Activated CD4-positive, alpha-beta T cell treated with anti-CD3 and anti-CD28 coated beads, Interleukin-2, amount 50 U/mL, for 16 hours (primary cell): ENCODE data around the gene ACTR2.
"Not testable (repeated sequence)": the region's sequence is repeated elsewhere in the genome, so short reads cannot be mapped to it uniquely, and the experiment has no call there.

Experiments
- DNase-seq: peaks from one replicate; pipeline ENCODE4 v3.0.0-alpha.2; 2020

ACTR2 gene

DNA sequence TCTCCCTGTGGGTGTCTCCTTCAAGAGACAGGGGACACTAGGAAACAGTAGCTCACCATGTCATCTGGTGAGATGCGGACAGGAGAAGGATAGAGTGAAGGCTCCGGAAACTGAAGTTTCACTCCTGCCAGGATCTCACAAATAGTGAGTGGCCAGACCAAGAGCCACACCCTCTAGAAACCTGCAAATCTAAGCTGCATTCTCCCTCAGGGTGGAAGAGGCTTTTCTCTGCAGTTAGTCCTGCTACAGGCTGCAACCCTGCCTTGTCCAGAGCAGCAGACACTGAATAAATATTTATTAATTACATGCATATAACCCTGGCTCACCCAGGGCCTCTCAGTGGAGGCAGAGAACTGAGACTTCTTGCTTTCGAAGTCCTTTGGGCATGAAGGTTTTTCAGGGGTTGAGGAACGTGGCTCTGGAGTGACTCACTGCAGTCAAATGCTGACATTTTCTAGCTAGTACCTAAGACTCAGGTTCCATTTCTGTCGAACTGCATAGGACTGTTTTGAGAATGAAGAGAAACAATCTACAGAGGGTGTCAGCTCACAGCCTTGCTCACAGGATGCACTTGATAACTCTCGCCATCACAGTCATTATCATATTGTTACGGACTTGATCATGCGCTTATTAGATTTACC, 87.3 kb downstream of the ACTR2 start:
- DNase-seq: no peak

DNA sequence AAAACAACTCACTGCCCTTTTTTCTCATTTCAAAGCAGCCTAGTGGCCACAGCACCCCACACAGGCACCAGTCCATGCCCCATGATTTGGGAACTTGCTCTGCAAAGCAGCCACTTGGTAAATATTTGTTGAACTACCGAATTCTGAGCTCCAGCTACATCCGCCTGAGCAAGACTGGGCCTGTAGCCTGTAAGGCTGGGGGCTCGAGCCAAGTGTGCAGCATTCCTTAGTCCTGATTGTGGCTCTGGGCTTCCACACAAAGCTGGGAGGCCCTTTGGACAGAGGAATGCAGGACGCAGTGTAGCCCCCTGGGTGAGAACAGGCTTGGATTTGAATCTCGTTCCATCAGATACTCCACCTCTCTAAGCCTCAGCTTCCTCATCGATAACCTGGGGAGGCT, 88.4 kb downstream of the ACTR2 start:
- no peak for DNase-seq

DNA sequence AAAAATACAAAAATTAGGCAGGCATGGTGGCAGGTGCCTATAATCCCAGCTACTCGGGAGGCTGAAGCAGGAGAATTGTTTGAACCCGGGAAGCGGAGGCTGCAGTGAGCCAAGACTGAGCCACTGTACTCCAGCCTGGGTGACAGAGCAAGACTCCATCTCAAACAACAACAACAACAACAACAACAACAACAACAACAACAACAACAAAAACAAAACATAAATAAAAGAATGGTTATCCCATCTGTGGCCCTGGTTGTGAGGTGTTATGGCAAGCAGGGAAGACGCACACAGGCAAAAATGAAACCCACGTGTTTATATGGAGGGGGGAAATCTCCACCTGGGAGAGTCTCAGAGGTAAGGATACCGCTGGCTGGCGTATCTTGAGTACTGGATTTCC, 89.7 kb downstream of the ACTR2 start:
- not testable (repeated sequence) for DNase-seq

DNA sequence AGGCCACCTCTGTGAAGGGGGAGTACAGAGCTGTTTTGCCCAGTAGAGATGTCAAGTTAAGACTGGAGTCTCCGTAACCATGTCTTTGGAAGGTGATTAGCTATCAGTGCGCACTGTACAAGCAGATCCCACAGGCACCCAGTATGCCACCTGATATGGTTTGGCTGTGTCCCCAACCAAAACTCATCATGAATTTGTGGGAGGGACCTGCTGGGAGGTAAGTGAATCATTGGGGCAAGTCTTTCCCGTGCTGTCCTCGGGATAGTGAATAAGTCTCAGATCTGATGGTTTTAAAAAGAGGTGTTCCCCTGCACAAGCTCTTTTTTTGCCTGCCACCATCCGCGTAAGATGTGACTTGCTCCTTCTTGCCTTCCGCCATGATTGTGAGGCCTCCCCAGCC, 90.2 kb downstream of the ACTR2 start:
- no peak for DNase-seq

DNA sequence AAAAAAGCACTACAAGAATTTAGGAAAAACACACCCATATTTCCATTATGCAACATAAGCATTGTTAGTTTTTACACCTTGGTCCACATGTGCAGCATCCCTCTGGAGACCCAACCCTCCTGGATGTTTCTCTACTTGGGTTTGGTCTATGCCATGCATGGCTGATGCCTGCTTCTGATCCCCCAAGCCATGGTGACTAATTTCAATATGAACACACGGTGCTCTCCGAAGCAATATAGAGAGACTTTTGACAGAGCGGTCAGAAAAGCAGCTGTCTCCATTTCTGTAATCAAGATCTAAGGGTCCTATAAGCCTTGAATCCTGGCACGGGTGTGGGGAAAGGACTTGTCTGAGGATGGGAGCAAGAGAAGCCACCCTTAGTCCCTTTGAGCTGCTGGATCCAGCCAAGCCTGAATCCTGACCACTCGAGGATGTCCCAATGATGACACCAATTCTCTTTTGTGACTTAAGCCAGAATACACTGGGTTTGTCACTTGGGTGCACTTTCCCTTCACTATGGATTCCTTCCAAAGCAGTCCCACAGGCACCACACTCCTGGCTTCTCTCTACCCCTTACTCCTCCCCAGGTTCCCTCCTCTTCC, 91.5 kb downstream of the ACTR2 start:
- DNase-seq: peak; percentile 70

DNA sequence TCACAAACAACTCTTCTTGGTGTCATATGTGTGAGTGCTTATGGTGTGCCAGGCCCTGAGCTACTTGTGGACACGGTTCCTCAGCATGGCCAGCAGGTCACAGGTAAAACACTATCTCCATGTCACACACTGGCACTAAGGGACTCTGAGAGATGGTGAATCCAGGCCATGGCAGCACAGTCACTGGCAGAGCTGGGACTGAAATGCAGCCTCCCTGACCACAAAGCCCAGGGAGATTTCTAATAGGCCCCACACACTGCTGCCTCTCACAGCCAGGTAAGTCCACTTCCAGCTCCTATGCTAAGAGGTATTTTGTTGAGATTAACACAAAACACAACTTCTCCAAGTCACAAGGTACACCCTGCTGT, 92.0 kb downstream of the ACTR2 start:
- DNase-seq: no peak

DNA sequence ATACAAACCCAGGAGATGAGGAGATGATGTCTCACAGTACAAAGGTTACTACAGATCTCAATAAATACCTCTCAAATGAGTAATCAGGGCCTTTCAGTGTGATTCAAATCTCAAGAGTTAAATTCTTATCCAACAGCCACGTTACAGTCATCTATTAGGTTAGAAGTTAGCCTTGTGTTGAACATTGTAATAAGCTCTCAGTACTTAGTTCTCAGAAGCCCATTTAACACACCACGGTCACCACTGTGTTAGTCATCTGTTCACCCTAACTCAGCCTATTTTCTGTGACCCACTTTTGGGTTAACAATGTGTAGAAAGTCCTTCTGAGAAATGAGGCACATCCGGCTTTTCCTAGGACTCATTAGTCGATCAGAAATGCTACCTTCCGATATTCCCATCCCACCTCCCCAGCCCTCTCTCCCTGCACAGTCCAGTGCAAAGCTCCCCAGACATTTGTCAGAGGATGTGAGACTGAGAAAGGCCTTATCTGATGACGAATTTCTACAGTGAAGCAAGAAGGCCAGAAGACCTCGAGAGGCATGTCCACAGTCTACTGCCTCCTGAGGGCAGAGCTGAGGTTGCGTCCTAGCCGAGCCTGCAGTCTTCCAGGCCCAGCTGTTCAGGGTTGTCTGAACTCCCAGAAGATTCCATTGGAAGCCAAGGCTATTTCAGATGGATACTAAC, 92.6 kb downstream of the ACTR2 start:
- peak; percentile 86 for DNase-seq
